K562 (cell line): ENCODE results near the gene THOC5. TPM values are rescaled to one million over a fixed set of nuclear protein-coding genes. Genes with fewer than 3 reads are reported as not detected.

Experiments used
- ATAC-seq: fragments of 200-7000 bp; cut with Tn5 transposase; 3 replicates; pipeline ENCODE4 v1.9.1; 2020; ENCODE audit warnings: moderate library complexity
- BruUV-seq: library from RNA; stranded (reverse); fragments of 400-500 nt; replicated peaks from 2 replicates; lab custom pipeline; 2021; lab: Mats Ljungman, UMichigan
- CTCF ChIA-PET: fragments of 300-600 bp; formaldehyde crosslinking; extraction: SDS; loops from one replicate; lab custom pipeline; 2021; ENCODE audit warnings: low intra/inter-chr PET ratio; lab: Yijun Ruan, JAX
- POLR2A ChIA-PET: fragments of 300-600, 350-650 bp; sonication (Branson Sonifier 250); formaldehyde crosslinking; extraction: SDS; loops from one replicate; lab custom pipeline; 2021; ENCODE audit warnings: antibody characterized with exemption, inconsistent platforms; lab: Yijun Ruan, JAX
- DNase-seq, 4 experiments: peaks; one replicate each; pipeline versions ENCODE4 v3.0.0 to v3.0.0-alpha.2; 2011 to 2018; ENCODE audit warnings: low spot score in 3 of 4, mixed read lengths in 3 of 4; ENCODE audit errors: extremely low read depth in 1 of 4
- FAIRE-seq: peaks from 2 replicates; lab custom pipeline; 2011; peaks lifted over from hg19 to GRCh38; lab: Jason Lieb, UNC
- H2AFZ ChIP-seq: 2 replicates; pipeline ENCODE4 v1.6.0; 2011; ENCODE audit warnings: low read depth, low read length, control low read depth, inconsistent platforms
- H3K27ac ChIP-seq: fragments of 200-600 bp; 3 replicates; pipeline ENCODE4 v1.8.0; 2011; ENCODE audit warnings: low read depth, mild to moderate bottlenecking, control low read depth, inconsistent platforms, low read length, moderate library complexity, mixed read lengths; ENCODE audit errors: extremely low read depth
- H3K27me3 ChIP-seq, 2 experiments: fragments of 300-600 bp in 1 of 2; 2 replicates in 1 of 2; 3 replicates in 1 of 2; pipeline versions ENCODE4 v1.6.0 to v1.8.0; 2011; ENCODE audit warnings: inconsistent platforms in 2 of 2, low read length in 2 of 2, mild to moderate bottlenecking in 1 of 2, mixed read lengths in 1 of 2, moderate library complexity in 1 of 2; ENCODE audit not compliant: control insufficient read depth in 2 of 2, insufficient read depth in 2 of 2
- H3K36me3 ChIP-seq: fragments of 300-600 bp; 3 replicates; pipeline ENCODE4 v1.8.0; 2011; ENCODE audit warnings: mild to moderate bottlenecking, low read length, inconsistent platforms; ENCODE audit not compliant: control insufficient read depth, insufficient read depth
- H3K4me1 ChIP-seq, 2 experiments: fragments of 200-600 bp in 1 of 2; replicated peaks in 1 of 2; 2 replicates in 1 of 2; 3 replicates in 1 of 2; pipeline versions ENCODE4 v1.5.1 to v1.8.0; 2011; ENCODE audit warnings: inconsistent platforms in 2 of 2, low read length in 2 of 2, mild to moderate bottlenecking in 1 of 2, mixed read lengths in 1 of 2, moderate library complexity in 1 of 2; ENCODE audit not compliant: control insufficient read depth in 2 of 2, insufficient read depth in 2 of 2
- H3K4me2 ChIP-seq: 2 replicates; pipeline ENCODE4 v1.6.1; 2011; ENCODE audit warnings: low read length, control low read depth, inconsistent platforms, mixed read lengths; ENCODE audit not compliant: insufficient read depth
- H3K4me3 ChIP-seq: fragments of 200-600 bp; sonication (generic), shearing (Covaris generic); 2 replicates; pipeline ENCODE4 v1.5.1; 2016; ENCODE audit warnings: control low read depth, inconsistent platforms
- H3K79me2 ChIP-seq: fragments of 200-600 bp; 3 replicates; pipeline ENCODE4 v1.8.0; 2011; ENCODE audit warnings: low read length, inconsistent platforms; ENCODE audit not compliant: control insufficient read depth, insufficient read depth
- H3K9ac ChIP-seq, 2 experiments: 2 replicates each; pipeline versions ENCODE4 v1.6.0 to v1.6.1; 2011; ENCODE audit warnings: low read depth in 2 of 2, low read length in 2 of 2, control low read depth in 1 of 2, inconsistent platforms in 1 of 2, mild to moderate bottlenecking in 1 of 2, mixed read lengths in 1 of 2; ENCODE audit not compliant: insufficient read depth in 1 of 2
- H3K9me1 ChIP-seq: one replicate; pipeline ENCODE4 v1.6.0; 2011; ENCODE audit warnings: inconsistent platforms, mild to moderate bottlenecking, low read length, moderate library complexity; ENCODE audit not compliant: control insufficient read depth, insufficient read depth
- H3K9me3 ChIP-seq: replicated peaks from 2 replicates; pipeline ENCODE4 v1.5.1; 2011; ENCODE audit warnings: low read depth, low read length, inconsistent platforms; ENCODE audit not compliant: control insufficient read depth, insufficient read depth
- H4K20me1 ChIP-seq: replicated peaks from 2 replicates; pipeline ENCODE4 v1.6.1; 2011; ENCODE audit warnings: low read length, inconsistent platforms, mixed read lengths; ENCODE audit not compliant: control insufficient read depth, insufficient read depth
- CEBPB ChIP-seq: fragments of 450-650 bp; IDR thresholded peaks from 2 replicates; pipeline ENCODE4 v1.6.1; 2016; ENCODE audit warnings: missing genetic modification characterization, missing compliant biosample characterization
- DNMT1 ChIP-seq: fragments of 450-650 bp; IDR thresholded peaks from 2 replicates; pipeline ENCODE4 v1.6.1; 2016; ENCODE audit warnings: antibody characterized with exemption, mild to moderate bottlenecking
- FOXA3 ChIP-seq, 2 experiments: fragments of 450-650 bp in 1 of 2; sonication (generic) in 1 of 2; formaldehyde crosslinking; IDR thresholded peaks in 1 of 2; conservative IDR thresholded peaks in 1 of 2; 2 replicates each; pipeline versions ENCODE4 v1.4.0 to v1.8.0; 2020 to 2022; ENCODE audit warnings: mild to moderate bottlenecking in 2 of 2, missing genetic modification reagents in 1 of 2
- FUS ChIP-seq: fragments of 200-400 bp; formaldehyde crosslinking; optimal IDR thresholded peaks from 2 replicates; pipeline ENCODE3; 2017; ENCODE audit warnings: low read depth, low read length
- HDAC8 ChIP-seq: fragments of 450-650 bp; IDR thresholded peaks from 2 replicates; pipeline ENCODE4 v1.6.1; 2016; ENCODE audit warnings: mild to moderate bottlenecking, missing genetic modification characterization, moderate library complexity, missing compliant biosample characterization
- PRMT5 ChIP-seq: sonication (generic); formaldehyde crosslinking; IDR thresholded peaks from 2 replicates; pipeline ENCODE4 v1.5.0; 2020; ENCODE audit warnings: missing genetic modification reagents
- RBM25 ChIP-seq: fragments of 200-400 bp; formaldehyde crosslinking; IDR thresholded peaks from 2 replicates; pipeline ENCODE4 v1.6.1; 2018; ENCODE audit warnings: low read length, low read depth, moderate library complexity; ENCODE audit not compliant: severe bottlenecking
- SNRNP70 ChIP-seq: fragments of 200-400 bp; formaldehyde crosslinking; optimal IDR thresholded peaks from 2 replicates; pipeline ENCODE3; 2017; ENCODE audit warnings: low read depth, low read length
- SRSF1 ChIP-seq: fragments of 200-400 bp; formaldehyde crosslinking; IDR thresholded peaks from 2 replicates; pipeline ENCODE4 v1.6.1; 2017; ENCODE audit warnings: mild to moderate bottlenecking, low read depth, low read length, moderate library complexity
- TFAP4 ChIP-seq: sonication (generic); formaldehyde crosslinking; IDR thresholded peaks from 2 replicates; pipeline ENCODE4 v1.8.0; 2022; ENCODE audit warnings: missing genetic modification reagents, mild to moderate bottlenecking, moderate library complexity, borderline replicate concordance
- TGIF2 ChIP-seq: sonication (generic); formaldehyde crosslinking; IDR thresholded peaks from 2 replicates; pipeline ENCODE4 v1.8.1; 2022; ENCODE audit warnings: mild to moderate bottlenecking, missing genetic modification reagents, moderate library complexity
- ZNF124 ChIP-seq: sonication (generic); formaldehyde crosslinking; IDR thresholded peaks from 2 replicates; pipeline ENCODE4 v1.8.1; 2022; ENCODE audit warnings: missing genetic modification reagents
- ZNF444 ChIP-seq: fragments of 250-450 bp; sonication (Bioruptor Pico); IDR thresholded peaks from 2 replicates; pipeline ENCODE4 v1.4.0; 2020; ENCODE audit warnings: mild to moderate bottlenecking, moderate library complexity
- ZZZ3 ChIP-seq: fragments of 450-650 bp; IDR thresholded peaks from 2 replicates; pipeline ENCODE4 v1.6.1; 2016; ENCODE audit warnings: antibody characterized with exemption, mild to moderate bottlenecking, moderate library complexity
- WGBS: fragments of 100-300 bp; shearing (Covaris generic); methylation state at CpG from one replicate; pipeline ENCODE4 v1.1.6; 2016; ENCODE audit warnings: low coverage, mixed read lengths; ENCODE audit not compliant: insufficient coverage; ENCODE audit errors: missing lambda C conversion rate; 5-methylcytosine and 5-hydroxymethylcytosine counted together
- in situ Hi-C: fragments of 300-500 bp; cut with MboI; formaldehyde crosslinking; loops from 4 replicates; pipeline ENCODE4 v1.15.0; 2018; ENCODE audit warnings: inconsistent platforms, mixed read lengths
- intact Hi-C: fragments of 100-400 bp; cut with micrococcal nuclease; formaldehyde crosslinking; loops from 2 replicates; pipeline ENCODE4 v1.14.2; 2022
- polyA plus RNA-seq, 8 experiments: library from polyadenylated mRNA; depleted of rRNA in 4 of 8; stranded (reverse) in 5 of 8; unstranded in 3 of 8; fragments of >200 nt; fragmentation: Nextera tagmentation in 2 of 8; fragmentation: Illumina TruSeq in 1 of 8; extraction: Ambion mirVana in 2 of 8; extraction: Trizol in 1 of 8; gene quantifications; 2 replicates each; pipeline versions ENCODE4 v1.2.1 to v1.2.3, GENCODE V29; 2011 to 2014; ENCODE audit warnings: inconsistent platforms in 1 of 8, missing spikeins in 1 of 8
- total RNA-seq, 7 experiments: library from RNA; depleted of rRNA in 6 of 7; stranded (reverse); fragments of >200 nt in 6 of 7; fragmentation: Illumina TruSeq in 2 of 7; extraction: Trizol in 2 of 7; gene quantifications; 2 replicates each; pipeline versions ENCODE4 v1.2.1 to v1.2.3, GENCODE V29; 2011 to 2021; ENCODE audit warnings: low replicate concordance in 1 of 7
- TF ChIP-seq, protein P1 (sequence below): fragments of 250-450 bp; sonication (Bioruptor Pico); IDR thresholded peaks from 2 replicates; pipeline ENCODE4 v1.8.0; 2022; ENCODE audit warnings: inconsistent platforms, mild to moderate bottlenecking, moderate library complexity, borderline replicate concordance
- TF ChIP-seq, protein P2 (sequence below), 2 experiments: fragments of 450-650 bp in 1 of 2; sonication (generic) in 1 of 2; formaldehyde crosslinking in 1 of 2; IDR thresholded peaks in 1 of 2; conservative IDR thresholded peaks in 1 of 2; 2 replicates each; pipeline versions ENCODE4 v1.6.1 to v1.8.1; 2016 to 2023; ENCODE audit warnings: mild to moderate bottlenecking in 2 of 2, moderate library complexity in 2 of 2, inconsistent platforms in 1 of 2, missing genetic modification reagents in 1 of 2
- TF ChIP-seq, protein P3 (sequence below): sonication (generic); formaldehyde crosslinking; IDR thresholded peaks from 2 replicates; pipeline ENCODE4 v1.9.0; 2022; ENCODE audit warnings: mild to moderate bottlenecking, missing genetic modification reagents

Gene THOC5
- total and polyA plus RNA-seq, 9 of the 15 experiments (the other 6 are each of a cell fraction or from before 2014, with no cell fraction given): 45.3 to 96.5 (median 51.4) TPM

- TF ChIP-seq RBM25 (peak; percentile 58), ZZZ3 (no peak), CEBPB (tag) (no peak), SRSF1 (no peak), FUS (no peak), PRMT5 (no peak), TFAP4 (CRISPR knock-in tag) (no peak)
Observed at GRCh38 chr22:29464581-29464980, 89.0 kb downstream of the THOC5 start (continued).

DNA sequence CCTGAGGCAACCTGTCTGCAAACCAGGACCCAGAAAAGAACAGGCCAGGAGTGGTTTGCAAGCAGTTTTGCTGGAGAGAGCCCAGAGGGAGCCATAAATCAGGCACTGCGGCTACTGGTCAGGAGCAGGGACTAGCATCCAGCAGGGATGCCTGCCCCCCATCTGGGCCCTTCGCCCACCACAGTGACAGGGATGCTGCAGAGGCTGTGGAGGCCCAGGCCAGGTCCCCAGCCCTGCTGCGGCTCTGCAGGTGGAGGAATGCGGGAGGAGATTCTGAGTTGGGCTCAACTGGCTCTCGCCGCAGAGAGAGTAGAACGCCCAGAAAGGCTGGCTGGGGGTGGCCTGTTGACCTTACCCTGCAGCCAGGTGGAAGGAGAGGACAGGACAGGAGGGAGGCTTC lies 89.9 kb downstream of the THOC5 start:
- H3K4me2 ChIP-seq: no peak overlapping the region
- H3K9me1 ChIP-seq: no peaks in the 10 kb centered on the region
- no peak for FAIRE-seq
- ChIA-PET CTCF (no interaction called here), POLR2A (no interaction called here)
- 30% methylated on average over 5 of the region's 7 CpGs for WGBS
- H3K4me3 ChIP-seq: no peak overlapping the region
- intact Hi-C loops: no loop called here
- no peak overlapping the region for H2AFZ ChIP-seq
- H3K9ac ChIP-seq: 0 out of 4 replicates have a peak overlapping the region, but pooled peaks of 1 of the 2 experiments have one; percentile 7
- ATAC-seq: no peak
- peaks cover 0 to 8% of the 10 kb centered on the region in 2 experiments; a peak in 2 of 5 replicates for H3K4me1 ChIP-seq
- H3K27me3 ChIP-seq: no peaks in the 10 kb centered on the region
- H3K9me3 ChIP-seq: no peaks in the 10 kb centered on the region
- no peak overlapping the region for H3K27ac ChIP-seq
- in situ Hi-C loops: no loop called here
- no TSS peak for BruUV-seq
- H4K20me1 ChIP-seq: no peaks in the 10 kb centered on the region
- H3K36me3 ChIP-seq: no peaks in the 10 kb centered on the region
- no peaks in the 10 kb centered on the region for H3K79me2 ChIP-seq
- no peak for DNase-seq
- TF ChIP-seq, protein P1, sequence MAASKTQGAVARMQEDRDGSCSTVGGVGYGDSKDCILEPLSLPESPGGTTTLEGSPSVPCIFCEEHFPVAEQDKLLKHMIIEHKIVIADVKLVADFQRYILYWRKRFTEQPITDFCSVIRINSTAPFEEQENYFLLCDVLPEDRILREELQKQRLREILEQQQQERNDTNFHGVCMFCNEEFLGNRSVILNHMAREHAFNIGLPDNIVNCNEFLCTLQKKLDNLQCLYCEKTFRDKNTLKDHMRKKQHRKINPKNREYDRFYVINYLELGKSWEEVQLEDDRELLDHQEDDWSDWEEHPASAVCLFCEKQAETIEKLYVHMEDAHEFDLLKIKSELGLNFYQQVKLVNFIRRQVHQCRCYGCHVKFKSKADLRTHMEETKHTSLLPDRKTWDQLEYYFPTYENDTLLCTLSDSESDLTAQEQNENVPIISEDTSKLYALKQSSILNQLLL (CRISPR knock-in tag): no peak
- TF ChIP-seq ZNF444 (CRISPR knock-in tag): no peak
- no peak for TF ChIP-seq HDAC8 (tag)
- TF ChIP-seq TGIF2 (CRISPR knock-in tag): no peak
- no peak for TF ChIP-seq SNRNP70
- TF ChIP-seq, protein P2, sequence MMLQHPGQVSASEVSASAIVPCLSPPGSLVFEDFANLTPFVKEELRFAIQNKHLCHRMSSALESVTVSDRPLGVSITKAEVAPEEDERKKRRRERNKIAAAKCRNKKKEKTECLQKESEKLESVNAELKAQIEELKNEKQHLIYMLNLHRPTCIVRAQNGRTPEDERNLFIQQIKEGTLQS (IDR thresholded peaks at IDR 0.05): no peak
- TF ChIP-seq, protein P2 (CRISPR knock-in tag; conservative IDR thresholded peaks at IDR 0.05): no peak
- TF ChIP-seq, protein P3, sequence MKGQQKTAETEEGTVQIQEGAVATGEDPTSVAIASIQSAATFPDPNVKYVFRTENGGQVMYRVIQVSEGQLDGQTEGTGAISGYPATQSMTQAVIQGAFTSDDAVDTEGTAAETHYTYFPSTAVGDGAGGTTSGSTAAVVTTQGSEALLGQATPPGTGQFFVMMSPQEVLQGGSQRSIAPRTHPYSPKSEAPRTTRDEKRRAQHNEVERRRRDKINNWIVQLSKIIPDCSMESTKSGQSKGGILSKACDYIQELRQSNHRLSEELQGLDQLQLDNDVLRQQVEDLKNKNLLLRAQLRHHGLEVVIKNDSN (CRISPR knock-in tag): no peak
- no peak for TF ChIP-seq FOXA3 (CRISPR knock-in tag; conservative IDR thresholded peaks at IDR 0.05 in 1 of 2, IDR thresholded peaks at IDR 0.05 in 1 of 2)
- no peak for TF ChIP-seq DNMT1
- TF ChIP-seq ZNF124 (CRISPR knock-in tag): no peak
